HepG2 (cell line): ENCODE results near the gene NPB. TPM values are rescaled to one million over a fixed set of nuclear protein-coding genes. Genes with fewer than 3 reads are reported as not detected.

ENCODE experiments used
- CHD2 ChIP-seq: IDR thresholded peaks from 2 replicates; pipeline ENCODE4 v1.6.1; 2011; ENCODE audit warnings: low read depth, low read length, improper control_type of control experiment
- DZIP1 ChIP-seq: sonication (generic); formaldehyde crosslinking; IDR thresholded peaks from 2 replicates; pipeline ENCODE4 v1.5.0; 2020; ENCODE audit warnings: mild to moderate bottlenecking, missing genetic modification reagents
- ERF ChIP-seq: IDR thresholded peaks from 2 replicates; pipeline ENCODE4 v1.6.1; 2018; ENCODE audit warnings: missing biosample characterization, missing genetic modification reagents
- JUNB ChIP-seq: sonication (generic); formaldehyde crosslinking; IDR thresholded peaks from 2 replicates; pipeline ENCODE4 v1.8.0; 2022; ENCODE audit warnings: missing genetic modification reagents, mild to moderate bottlenecking, borderline replicate concordance
- MTF1 ChIP-seq: sonication (generic); formaldehyde crosslinking; IDR thresholded peaks from 2 replicates; pipeline ENCODE4 v1.5.0; 2020; ENCODE audit warnings: missing genetic modification reagents
- REST ChIP-seq, 2 experiments: IDR thresholded peaks; 2 replicates each; pipeline ENCODE4 v1.6.1; 2011 to 2012; ENCODE audit warnings: low read length in 2 of 2, borderline replicate concordance in 1 of 2, low read depth in 1 of 2, mild to moderate bottlenecking in 1 of 2, moderate library complexity in 1 of 2
- SIN3B ChIP-seq: fragments of 150-350 bp; IDR thresholded peaks from 2 replicates; pipeline ENCODE4 v1.6.1; 2014; ENCODE audit warnings: low read length
- SRSF4 ChIP-seq: fragments of 200-400 bp; formaldehyde crosslinking; IDR thresholded peaks from one replicate; pipeline ENCODE4 v1.6.1; 2018; ENCODE audit warnings: mild to moderate bottlenecking, low read depth, low read length, moderate library complexity; ENCODE audit not compliant: poor library complexity, severe bottlenecking
- SSRP1 ChIP-seq: IDR thresholded peaks from 2 replicates; pipeline ENCODE4 v1.6.1; 2016; ENCODE audit warnings: control low read depth
- ZBTB37 ChIP-seq: sonication (generic); formaldehyde crosslinking; IDR thresholded peaks from 2 replicates; pipeline ENCODE4 v1.4.0; 2020; ENCODE audit warnings: mild to moderate bottlenecking, missing genetic modification reagents
- ZNF20 ChIP-seq: sonication (generic); formaldehyde crosslinking; IDR thresholded peaks from 2 replicates; pipeline ENCODE4 v1.4.0; 2020; ENCODE audit warnings: mild to moderate bottlenecking, moderate library complexity, missing genetic modification reagents
- ZNF343 ChIP-seq: sonication (generic); formaldehyde crosslinking; IDR thresholded peaks from 2 replicates; pipeline ENCODE4 v1.4.0; 2020; ENCODE audit warnings: mild to moderate bottlenecking, missing genetic modification reagents
- ZNF362 ChIP-seq: sonication (generic); formaldehyde crosslinking; IDR thresholded peaks from 2 replicates; pipeline ENCODE4 v1.4.0; 2020; ENCODE audit warnings: missing genetic modification reagents, mild to moderate bottlenecking, borderline replicate concordance
- ZNF512B ChIP-seq: sonication (generic); formaldehyde crosslinking; IDR thresholded peaks from 2 replicates; pipeline ENCODE4 v1.5.1; 2020; ENCODE audit warnings: missing genetic modification reagents, mild to moderate bottlenecking, borderline replicate concordance
- ZNF552 ChIP-seq: sonication (generic); formaldehyde crosslinking; IDR thresholded peaks from 2 replicates; pipeline ENCODE4 v1.9.0; 2022; ENCODE audit warnings: missing genetic modification reagents, mild to moderate bottlenecking, borderline replicate concordance
- polyA plus RNA-seq, 8 experiments: library from polyadenylated mRNA; depleted of rRNA in 3 of 8; stranded (reverse) in 7 of 8; unstranded in 1 of 8; fragments of >200 nt; fragmentation: Illumina TruSeq in 4 of 8; extraction: Trizol in 4 of 8; gene quantifications; 2 replicates each; pipeline versions ENCODE4 v1.2.1 to v1.2.3, GENCODE V29; 2011 to 2016; ENCODE audit warnings: low read depth in 4 of 8, missing spikeins in 1 of 8, mixed read lengths in 1 of 8; ENCODE audit not compliant: insufficient read depth in 1 of 8
- total RNA-seq, 5 experiments: library from RNA; depleted of rRNA; stranded (reverse); fragments of >200 nt; fragmentation: Illumina TruSeq; extraction: Trizol; gene quantifications; 2 replicates each; pipeline ENCODE4 v1.2.3, GENCODE V29; 2016; ENCODE audit warnings: low read depth in 1 of 5

NPB gene
- total and polyA plus RNA-seq, 2 of the 13 experiments (the other 11 are each of a cell fraction or from before 2014, with no cell fraction given), result 0.11 to 0.93 TPM

- TF ChIP-seq ZNF362 (CRISPR knock-in tag) (no peak), REST (IDR thresholded peaks at IDR 0.05; ENCODE audit: borderline replicate concordance in 1 of 2, low read depth in 1 of 2, low read length in 2 of 2) (no peak), SSRP1 (no peak; the same call in 1 of the 2 replicates), SRSF4 (no peak), ZNF552 (CRISPR knock-in tag) (no peak; the same call in 1 of the 2 replicates), ZNF343 (CRISPR knock-in tag) (no peak), SIN3B (no peak), DZIP1 (CRISPR knock-in tag) (no peak), ZBTB37 (no peak), MTF1 (CRISPR knock-in tag) (no peak), ZNF20 (CRISPR knock-in tag) (0 out of 2 replicates have a peak, but pooled peaks have one; percentile 30), CHD2 (no peak), ERF (CRISPR knock-in tag) (no peak), ZNF512B (no peak), JUNB (CRISPR knock-in tag) (0 out of 2 replicates have a peak, but pooled peaks have one; percentile 5)
Observed at GRCh38 chr17:81869221-81870130, 32.6 kb upstream of the NPB start (continued).
